Progenitor cell of endocrine pancreas (in vitro differentiated cells): ENCODE data around the gene PLA2R1. TPM values are rescaled to one million over a fixed set of nuclear protein-coding genes. Genes with fewer than 3 reads are reported as not detected.

Experiments
- DNase-seq: peaks from one replicate; pipeline ENCODE4 v3.0.0; 2021; ENCODE audit warnings: low spot score; ENCODE audit not compliant: unreplicated experiment
- H3K27ac Mint-ChIP-seq: 2 replicates; pipeline ENCODE4 v1.8.0; 2021; ENCODE audit warnings: mild to moderate bottlenecking, moderate library complexity, mixed read lengths
- H3K27me3 Mint-ChIP-seq: 2 replicates; pipeline ENCODE4 v1.8.0; 2021; ENCODE audit warnings: mixed read lengths
- H3K36me3 Mint-ChIP-seq: 2 replicates; pipeline ENCODE4 v1.8.0; 2022; ENCODE audit warnings: mixed read lengths; ENCODE audit not compliant: insufficient read depth
- H3K4me1 Mint-ChIP-seq: 2 replicates; pipeline ENCODE4 v1.8.0; 2021; ENCODE audit warnings: low read depth, mixed read lengths
- H3K4me3 Mint-ChIP-seq: 2 replicates; pipeline ENCODE4 v1.8.0; 2021; ENCODE audit warnings: low read depth, mild to moderate bottlenecking, moderate library complexity, mixed read lengths
- H3K9me3 Mint-ChIP-seq: 2 replicates; pipeline ENCODE4 v1.8.0; 2021; ENCODE audit warnings: low read depth, mixed read lengths
- CTCF ChIP-seq: fragments of 200-600 bp; sonication (generic); IDR thresholded peaks from one replicate; pipeline ENCODE4 v1.5.0; 2021; ENCODE audit warnings: antibody characterized with exemption, mild to moderate bottlenecking; ENCODE audit not compliant: unreplicated experiment
- total RNA-seq: library from RNA; stranded (reverse); gene quantifications from 2 replicates; pipeline ENCODE4 v1.2.1, GENCODE V29; 2021

The PLA2R1 gene
- total RNA-seq, 1 donor from 2014 or later = 1.3 TPM

DNA sequence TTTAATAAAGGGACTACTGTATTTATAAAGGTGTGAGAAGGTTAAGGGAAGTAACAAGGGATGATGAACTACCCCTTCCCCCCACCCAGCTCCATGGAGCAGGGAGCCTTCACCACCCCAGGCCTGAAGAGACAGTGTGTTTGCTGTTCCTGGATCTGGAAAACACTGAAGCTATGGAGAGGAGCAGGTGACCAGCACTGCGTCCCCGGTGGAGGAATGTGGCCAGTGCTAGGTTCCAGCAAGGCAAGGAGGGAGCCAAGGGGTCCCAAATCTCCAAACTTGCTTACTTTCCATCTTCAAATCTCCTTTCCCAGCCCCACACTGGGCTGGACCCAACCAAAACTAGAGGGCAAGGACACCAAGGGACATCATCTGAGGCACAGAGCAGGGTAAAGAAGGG is 135.7 kb downstream of the PLA2R1 start:
- H3K27ac Mint-ChIP-seq = no peak overlapping the region
- H3K4me3 Mint-ChIP-seq = no peak overlapping the region
- peaks cover 11% of the 10 kb centered on the region for H3K9me3 Mint-ChIP-seq
- peak; percentile 30 for TF ChIP-seq CTCF
- no peaks in the 10 kb centered on the region for H3K36me3 Mint-ChIP-seq
- H3K27me3 Mint-ChIP-seq = peaks cover 18% of the 10 kb centered on the region
- peaks cover 2% of the 10 kb centered on the region for H3K4me1 Mint-ChIP-seq
- DNase-seq = no peak

DNA sequence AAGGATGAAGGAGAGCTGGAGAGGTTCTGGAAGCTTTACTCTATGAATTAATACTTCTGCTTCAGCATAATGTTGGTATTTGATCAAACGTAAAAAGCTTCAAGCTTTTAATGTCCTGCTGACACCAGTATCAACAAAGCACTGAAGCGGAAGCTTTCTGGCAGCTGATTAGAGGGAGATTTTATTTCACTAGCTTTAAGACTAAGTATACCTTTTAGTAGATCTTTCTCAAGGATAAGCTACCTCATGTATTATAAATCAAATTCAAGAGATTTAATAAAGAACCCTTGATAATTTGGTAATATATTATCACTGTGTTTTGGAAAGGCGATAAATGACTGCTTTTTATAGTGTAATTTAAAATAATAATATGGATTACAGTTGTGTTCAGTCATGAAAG is 136.4 kb downstream of the PLA2R1 start:
- Mint-ChIP-seq H3K36me3 (no peaks in the 10 kb centered on the region), H3K27ac (no peak overlapping the region), H3K4me1 (peaks cover 2% of the 10 kb centered on the region), H3K27me3 (peaks cover 25% of the 10 kb centered on the region), H3K9me3 (peaks cover 11% of the 10 kb centered on the region), H3K4me3 (no peak overlapping the region)
- TF ChIP-seq CTCF = no peak
- no peak for DNase-seq

GRCh38 chr2:159922563-159922962 is 139.9 kb downstream of the PLA2R1 start:
- TF ChIP-seq CTCF = no peak
- Mint-ChIP-seq H3K27ac (no peak overlapping the region), H3K36me3 (no peaks in the 10 kb centered on the region), H3K9me3 (no peaks in the 10 kb centered on the region), H3K4me1 (peaks cover 2% of the 10 kb centered on the region), H3K4me3 (no peak overlapping the region), H3K27me3 (peaks cover 43% of the 10 kb centered on the region)
- DNase-seq = no peak

GRCh38 chr2:159921752-159922404 is 140.5 kb downstream of the PLA2R1 start:
- Mint-ChIP-seq H3K27me3 (peaks cover 43% of the 10 kb centered on the region), H3K4me1 (peaks cover 2% of the 10 kb centered on the region), H3K4me3 (no peak overlapping the region), H3K27ac (no peak overlapping the region), H3K36me3 (no peaks in the 10 kb centered on the region), H3K9me3 (no peaks in the 10 kb centered on the region)
- peak; percentile 72 for DNase-seq
- peak; percentile 85 for TF ChIP-seq CTCF

GRCh38 chr2:159916511-159916910 is 145.9 kb downstream of the PLA2R1 start:
- TF ChIP-seq CTCF = no peak
- no peaks in the 10 kb centered on the region for H3K36me3 Mint-ChIP-seq
- H3K27ac Mint-ChIP-seq = no peak overlapping the region
- H3K4me1 Mint-ChIP-seq = no peaks in the 10 kb centered on the region
- H3K4me3 Mint-ChIP-seq = no peak overlapping the region
- H3K9me3 Mint-ChIP-seq = no peaks in the 10 kb centered on the region
- peaks cover 23% of the 10 kb centered on the region for H3K27me3 Mint-ChIP-seq
- no peak for DNase-seq
